ENCODE results near the gene PITPNM3. TPM values are rescaled to one million over a fixed set of nuclear protein-coding genes. Genes with fewer than 3 reads are reported as not detected.

PITPNM3 gene
- total RNA-seq, 1 donor from 2014 or later = 2.8 TPM

DNA sequence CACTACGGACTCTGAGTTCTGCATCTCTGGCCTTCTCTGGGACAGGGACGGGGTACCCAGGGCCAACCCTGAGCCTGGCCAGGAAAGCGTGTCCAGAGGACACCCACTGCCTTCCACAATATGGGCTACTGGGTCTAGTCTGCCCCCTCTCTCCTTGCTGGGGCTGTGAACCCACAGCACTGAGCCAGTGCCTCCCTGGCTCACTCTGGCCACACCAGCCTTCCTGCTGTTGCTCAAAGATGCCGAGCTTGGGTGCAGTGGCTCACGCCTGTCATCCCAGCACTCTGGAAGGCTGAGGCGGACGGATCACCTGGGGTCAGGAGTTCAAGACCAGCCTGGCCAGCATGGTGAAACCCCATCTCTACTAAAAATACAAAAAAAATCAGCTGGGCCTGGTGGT lies 24.8 kb downstream of the PITPNM3 start:
- Mint-ChIP-seq H3K9me3 (ENCODE audit: low read depth) (no peaks in the 10 kb centered on the region), H3K4me1 (ENCODE audit: low read depth) (no peaks in the 10 kb centered on the region), H3K27ac (no peak overlapping the region), H3K36me3 (ENCODE audit: insufficient read depth) (no peaks in the 10 kb centered on the region), H3K4me3 (ENCODE audit: low read depth) (no peak overlapping the region), H3K27me3 (peaks cover 2% of the 10 kb centered on the region)
- no peak for DNase-seq (ENCODE audit: low spot score, unreplicated experiment)
- TF ChIP-seq, protein P1, sequence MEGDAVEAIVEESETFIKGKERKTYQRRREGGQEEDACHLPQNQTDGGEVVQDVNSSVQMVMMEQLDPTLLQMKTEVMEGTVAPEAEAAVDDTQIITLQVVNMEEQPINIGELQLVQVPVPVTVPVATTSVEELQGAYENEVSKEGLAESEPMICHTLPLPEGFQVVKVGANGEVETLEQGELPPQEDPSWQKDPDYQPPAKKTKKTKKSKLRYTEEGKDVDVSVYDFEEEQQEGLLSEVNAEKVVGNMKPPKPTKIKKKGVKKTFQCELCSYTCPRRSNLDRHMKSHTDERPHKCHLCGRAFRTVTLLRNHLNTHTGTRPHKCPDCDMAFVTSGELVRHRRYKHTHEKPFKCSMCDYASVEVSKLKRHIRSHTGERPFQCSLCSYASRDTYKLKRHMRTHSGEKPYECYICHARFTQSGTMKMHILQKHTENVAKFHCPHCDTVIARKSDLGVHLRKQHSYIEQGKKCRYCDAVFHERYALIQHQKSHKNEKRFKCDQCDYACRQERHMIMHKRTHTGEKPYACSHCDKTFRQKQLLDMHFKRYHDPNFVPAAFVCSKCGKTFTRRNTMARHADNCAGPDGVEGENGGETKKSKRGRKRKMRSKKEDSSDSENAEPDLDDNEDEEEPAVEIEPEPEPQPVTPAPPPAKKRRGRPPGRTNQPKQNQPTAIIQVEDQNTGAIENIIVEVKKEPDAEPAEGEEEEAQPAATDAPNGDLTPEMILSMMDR (IDR thresholded peaks at IDR 0.05; ENCODE audit: unreplicated experiment) = no peak

GRCh38 chr17:6530324-6530920 lies 25.9 kb downstream of the PITPNM3 start:
- peaks cover 2% of the 10 kb centered on the region for H3K27me3 Mint-ChIP-seq
- no peak overlapping the region for H3K27ac Mint-ChIP-seq
- H3K4me3 Mint-ChIP-seq (ENCODE audit: low read depth) = no peak overlapping the region
- H3K36me3 Mint-ChIP-seq (ENCODE audit: insufficient read depth) = no peaks in the 10 kb centered on the region
- no peaks in the 10 kb centered on the region for H3K4me1 Mint-ChIP-seq (ENCODE audit: low read depth)
- TF ChIP-seq, protein P1 (IDR thresholded peaks at IDR 0.05; ENCODE audit: unreplicated experiment) = no peak
- DNase-seq (ENCODE audit: low spot score, unreplicated experiment) = no peak
- no peaks in the 10 kb centered on the region for H3K9me3 Mint-ChIP-seq (ENCODE audit: low read depth)

DNA sequence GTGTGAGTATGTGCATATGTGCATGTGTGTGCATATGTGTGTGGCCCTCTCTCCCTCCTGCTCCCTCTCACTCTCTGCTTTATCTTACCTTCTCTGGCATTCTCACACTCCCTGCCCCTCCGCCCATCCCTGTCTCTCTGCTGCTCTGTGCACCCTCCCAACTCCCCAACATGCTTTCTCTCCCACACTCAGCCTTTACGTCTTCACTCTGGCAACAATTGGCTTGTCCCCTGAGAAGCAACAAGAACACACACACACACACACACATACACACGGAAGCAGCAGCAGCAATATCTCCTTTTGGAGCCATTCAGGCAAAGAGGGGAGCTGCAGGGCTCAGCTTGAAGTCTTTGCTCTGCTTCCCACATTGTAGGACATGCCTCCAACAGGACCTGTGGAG lies 27.8 kb downstream of the PITPNM3 start:
- TF ChIP-seq, protein P1 (IDR thresholded peaks at IDR 0.05; ENCODE audit: unreplicated experiment) = no peak
- Mint-ChIP-seq H3K27ac (no peak overlapping the region), H3K36me3 (ENCODE audit: insufficient read depth) (no peaks in the 10 kb centered on the region), H3K4me3 (ENCODE audit: low read depth) (no peak overlapping the region), H3K9me3 (ENCODE audit: low read depth) (no peaks in the 10 kb centered on the region), H3K27me3 (peaks cover 2% of the 10 kb centered on the region), H3K4me1 (ENCODE audit: low read depth) (no peaks in the 10 kb centered on the region)
- no peak for DNase-seq (ENCODE audit: low spot score, unreplicated experiment)

DNA sequence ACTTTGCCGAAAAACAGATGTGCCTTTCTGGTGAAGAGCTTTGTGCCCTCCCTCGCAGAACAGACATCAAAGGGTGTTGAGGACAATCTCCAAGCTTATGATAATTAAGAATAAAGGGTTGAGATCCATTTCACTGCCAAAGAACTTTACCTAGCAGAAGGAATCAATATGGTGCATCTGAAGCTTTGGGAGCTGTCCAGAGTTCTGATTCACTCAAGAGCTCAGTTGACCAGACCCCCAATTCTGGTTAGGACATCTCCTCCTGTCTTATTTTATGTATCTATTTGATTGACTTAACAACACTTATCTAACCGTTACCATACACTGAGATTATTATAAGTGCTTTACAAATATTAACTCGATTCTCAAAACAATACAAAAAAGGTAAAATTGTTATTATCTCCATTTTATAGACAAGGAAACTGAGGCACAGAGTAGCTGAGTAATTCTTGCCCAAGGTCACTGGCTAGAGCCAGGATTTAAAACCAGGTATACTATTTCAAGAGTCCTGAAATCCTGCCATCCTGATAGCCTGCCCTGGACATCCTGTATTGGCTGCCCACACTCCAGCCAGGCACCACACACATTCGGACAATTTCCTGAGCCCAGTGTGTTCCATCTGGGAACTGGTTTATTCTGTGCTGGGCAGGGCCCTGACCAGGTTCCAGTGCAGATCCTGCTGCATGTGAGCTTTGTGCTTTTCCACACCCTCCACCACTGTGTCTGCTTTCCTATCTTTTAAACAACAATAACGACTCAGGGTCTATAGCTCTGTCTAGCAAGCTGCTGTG lies 29.8 kb downstream of the PITPNM3 start:
- no peaks in the 10 kb centered on the region for H3K4me1 Mint-ChIP-seq (ENCODE audit: low read depth)
- peaks cover 2% of the 10 kb centered on the region for H3K27me3 Mint-ChIP-seq
- no peaks in the 10 kb centered on the region for H3K9me3 Mint-ChIP-seq (ENCODE audit: low read depth)
- H3K36me3 Mint-ChIP-seq (ENCODE audit: insufficient read depth) = no peaks in the 10 kb centered on the region
- DNase-seq (ENCODE audit: low spot score, unreplicated experiment) = no peak
- TF ChIP-seq, protein P1 (IDR thresholded peaks at IDR 0.05; ENCODE audit: unreplicated experiment) = no peak
- H3K4me3 Mint-ChIP-seq (ENCODE audit: low read depth) = no peak overlapping the region
- H3K27ac Mint-ChIP-seq = no peak overlapping the region

- no peak for DNase-seq (ENCODE audit: low spot score, unreplicated experiment)
- H3K4me1 Mint-ChIP-seq (ENCODE audit: low read depth) = no peaks in the 10 kb centered on the region
- H3K27me3 Mint-ChIP-seq = peaks cover 2% of the 10 kb centered on the region
- no peak overlapping the region for H3K4me3 Mint-ChIP-seq (ENCODE audit: low read depth)
- TF ChIP-seq, protein P1 (IDR thresholded peaks at IDR 0.05; ENCODE audit: unreplicated experiment) = no peak
- no peak overlapping the region for H3K27ac Mint-ChIP-seq
- peaks cover 1% of the 10 kb centered on the region for H3K9me3 Mint-ChIP-seq (ENCODE audit: low read depth)
- peaks cover under 1% of the 10 kb centered on the region for H3K36me3 Mint-ChIP-seq (ENCODE audit: insufficient read depth)
These were observed 30.6 kb downstream of the PITPNM3 start for GRCh38 chr17:6525731-6526130.
